ENCODE measurements around the gene HIBCH.
"Not testable (repeated sequence)": the region's sequence is repeated elsewhere in the genome, so short reads cannot be mapped to it uniquely, and the experiment has no call there.

HIBCH gene

DNA sequence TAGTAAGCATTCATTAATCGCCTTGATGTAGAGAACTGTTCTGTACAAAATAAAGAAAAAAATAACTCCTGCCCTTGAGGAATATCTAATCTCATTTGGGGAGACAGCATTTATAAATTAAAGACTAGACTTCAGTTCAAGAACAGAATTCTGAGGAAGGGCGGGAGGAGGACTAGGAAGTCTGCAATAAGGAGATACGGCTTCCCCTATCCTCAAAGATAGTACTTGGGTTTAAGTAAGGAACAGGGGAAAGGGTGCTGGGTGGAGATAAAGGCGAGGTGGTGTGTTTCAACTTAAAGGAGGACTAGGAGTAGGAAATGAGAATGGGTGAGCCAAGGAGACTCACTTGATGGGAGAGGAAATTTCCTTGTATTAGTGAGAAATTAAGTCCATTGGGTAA, 135.2 kb downstream of the HIBCH start:
- DNase-seq: no peak

GRCh38 chr2:190183539-190183938, 136.1 kb downstream of the HIBCH start:
- DNase-seq: no peak

DNA sequence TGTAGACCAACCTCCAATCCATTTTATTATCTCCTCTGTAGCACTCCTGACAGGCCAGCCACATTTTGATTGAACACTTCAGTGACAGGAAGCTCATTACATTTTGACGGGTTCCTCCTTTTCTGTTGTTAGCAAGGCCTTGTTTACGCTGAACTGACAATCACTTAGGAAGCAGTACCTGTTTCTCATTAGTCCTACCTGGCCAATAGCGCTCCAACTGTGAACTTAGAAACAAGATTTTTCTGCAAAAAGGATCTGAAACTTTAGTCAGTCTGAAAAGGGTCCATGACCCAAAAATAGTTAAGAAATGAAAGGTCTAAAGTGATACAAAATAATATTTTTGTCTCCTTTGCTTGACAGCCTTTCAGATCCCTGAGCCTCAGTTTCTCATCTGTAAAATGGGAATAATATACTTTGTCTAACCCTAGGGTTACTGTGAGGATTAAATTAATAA, 137.5 kb downstream of the HIBCH start:
- no peak for DNase-seq

DNA sequence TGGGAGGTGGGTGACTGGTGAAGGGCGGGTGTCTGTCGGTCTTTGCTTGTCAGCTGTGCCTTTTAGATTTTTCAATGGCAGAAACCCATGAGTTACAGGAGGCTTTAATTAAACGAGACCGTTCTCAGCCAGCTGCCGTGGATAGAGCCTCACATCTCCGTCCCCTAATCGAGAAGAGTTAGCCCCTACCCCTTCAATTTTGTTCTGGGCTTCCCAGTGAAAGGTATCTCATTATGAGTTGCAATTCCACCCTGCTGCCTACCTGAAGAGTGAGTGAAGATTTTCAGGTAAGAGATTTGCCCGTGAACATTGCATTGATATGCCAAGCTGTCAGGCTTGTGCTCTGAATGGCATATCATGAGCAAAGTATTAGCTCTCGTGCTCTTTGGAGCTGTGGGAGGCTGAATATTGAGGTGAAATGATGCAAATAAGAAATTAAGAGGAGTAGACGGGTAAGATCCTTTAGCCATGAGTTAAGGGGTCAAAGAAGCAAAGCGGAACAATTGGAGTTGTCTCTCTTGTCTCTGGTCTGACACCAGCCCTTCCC, 138.4 kb downstream of the HIBCH start:
- no peak for DNase-seq

DNA sequence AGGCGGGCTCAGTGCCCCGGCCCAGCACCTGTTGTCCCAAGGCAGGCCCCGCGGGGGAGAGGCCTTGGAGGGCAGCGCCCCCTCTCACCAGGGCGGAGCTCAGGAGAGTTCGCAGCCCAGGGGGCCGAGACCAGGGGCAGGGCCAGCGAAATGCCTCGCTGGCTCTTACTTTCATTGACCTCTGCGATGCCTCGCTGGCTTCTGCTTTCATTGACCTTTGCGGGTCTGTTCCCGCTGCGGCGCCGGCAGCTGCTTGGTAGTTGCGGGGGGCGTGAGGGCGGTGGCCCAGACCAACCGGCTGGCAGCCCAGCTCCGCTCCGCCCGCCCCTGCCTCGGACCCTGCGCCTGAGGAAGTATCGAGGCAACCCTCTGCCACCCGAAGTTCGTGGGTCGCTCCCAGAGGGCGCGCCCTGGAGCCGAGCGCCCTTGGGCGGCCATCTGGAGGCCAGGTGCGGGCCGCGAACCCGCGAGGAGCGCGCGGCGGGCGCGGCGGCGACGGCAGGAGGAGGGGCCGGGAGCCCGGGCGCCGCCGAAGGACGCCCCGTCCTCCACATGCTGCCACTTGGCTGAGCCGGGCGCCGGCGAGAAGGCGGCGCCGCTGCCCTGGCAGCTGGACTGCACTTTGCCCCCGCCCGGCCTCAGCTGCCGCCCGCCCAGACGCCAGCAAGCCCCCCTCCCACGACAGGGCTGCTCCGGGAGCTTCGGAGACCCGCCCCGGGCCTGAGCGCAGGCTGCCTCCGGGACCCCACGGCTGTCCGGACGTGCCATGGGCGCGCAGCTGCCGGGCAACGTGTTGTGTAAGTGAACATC, 139.1 kb downstream of the HIBCH start:
- DNase-seq: peak; percentile 11 to 17

DNA sequence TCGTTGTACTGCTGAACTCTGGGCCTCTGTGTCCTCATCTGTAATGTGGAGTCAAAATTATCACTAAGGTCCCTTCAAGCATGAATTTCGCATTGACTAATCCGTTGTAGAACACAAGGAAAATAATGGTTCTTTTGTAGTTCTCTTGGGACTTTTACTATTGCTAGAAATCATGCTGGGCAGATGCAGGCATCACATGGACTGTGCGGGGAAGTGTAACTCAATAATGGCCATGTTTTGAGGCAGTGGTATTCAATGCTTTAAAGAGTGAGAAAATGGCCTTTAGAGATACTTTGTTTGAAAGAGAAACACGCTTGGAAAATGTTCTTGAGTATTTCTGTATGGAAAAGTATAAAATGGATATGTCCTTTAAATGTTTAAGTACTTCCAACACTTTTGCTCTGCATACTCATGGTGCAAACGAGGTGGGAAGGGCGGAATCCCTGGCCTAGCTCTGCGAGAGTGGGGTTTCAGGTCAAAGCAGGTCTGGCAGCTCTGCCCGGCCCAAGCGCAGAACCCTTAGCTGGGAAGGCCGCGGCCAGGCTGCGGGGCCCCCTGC, 139.8 kb downstream of the HIBCH start:
- no peak for DNase-seq

DNA sequence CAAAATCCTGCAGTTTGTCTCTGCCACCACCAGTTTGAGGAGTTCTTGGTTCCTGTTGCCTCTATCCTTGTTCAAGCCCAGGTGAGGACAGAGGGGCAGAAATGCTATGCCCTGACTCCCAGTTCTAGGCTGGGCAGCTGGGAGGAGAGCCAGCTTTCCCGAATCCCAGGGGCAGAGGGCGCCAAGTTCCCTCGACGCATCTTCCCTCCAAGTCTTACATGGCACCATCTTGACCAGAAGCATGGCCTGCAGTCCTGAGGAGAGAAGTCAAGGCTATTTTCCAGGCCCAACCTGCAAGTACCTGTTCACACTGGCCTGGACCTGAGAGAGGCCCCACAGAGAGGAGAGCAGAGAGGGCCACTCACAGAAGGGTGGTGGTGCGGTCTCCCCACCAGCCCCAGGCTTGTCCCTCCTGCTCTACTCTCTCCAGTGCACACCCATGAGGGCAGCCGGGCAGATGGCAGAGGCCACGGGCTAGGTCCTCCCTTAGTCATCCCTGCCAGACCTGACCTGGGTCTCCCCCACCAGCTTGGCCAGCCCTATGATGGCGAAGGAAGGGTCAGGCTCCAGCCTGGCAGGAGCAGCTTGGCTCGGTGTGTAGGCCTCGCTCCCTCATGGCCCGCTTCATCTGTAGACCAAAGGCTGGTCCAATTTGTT, 141.4 kb downstream of the HIBCH start:
- no peak for DNase-seq

GRCh38 chr2:190177249-190178040, 142.2 kb downstream of the HIBCH start:
- DNase-seq: no peak

GRCh38 chr2:190173392-190173791, 146.2 kb downstream of the HIBCH start:
- DNase-seq: no peak

GRCh38 chr2:190170673-190171072, 149.0 kb downstream of the HIBCH start:
- no peak for DNase-seq

DNA sequence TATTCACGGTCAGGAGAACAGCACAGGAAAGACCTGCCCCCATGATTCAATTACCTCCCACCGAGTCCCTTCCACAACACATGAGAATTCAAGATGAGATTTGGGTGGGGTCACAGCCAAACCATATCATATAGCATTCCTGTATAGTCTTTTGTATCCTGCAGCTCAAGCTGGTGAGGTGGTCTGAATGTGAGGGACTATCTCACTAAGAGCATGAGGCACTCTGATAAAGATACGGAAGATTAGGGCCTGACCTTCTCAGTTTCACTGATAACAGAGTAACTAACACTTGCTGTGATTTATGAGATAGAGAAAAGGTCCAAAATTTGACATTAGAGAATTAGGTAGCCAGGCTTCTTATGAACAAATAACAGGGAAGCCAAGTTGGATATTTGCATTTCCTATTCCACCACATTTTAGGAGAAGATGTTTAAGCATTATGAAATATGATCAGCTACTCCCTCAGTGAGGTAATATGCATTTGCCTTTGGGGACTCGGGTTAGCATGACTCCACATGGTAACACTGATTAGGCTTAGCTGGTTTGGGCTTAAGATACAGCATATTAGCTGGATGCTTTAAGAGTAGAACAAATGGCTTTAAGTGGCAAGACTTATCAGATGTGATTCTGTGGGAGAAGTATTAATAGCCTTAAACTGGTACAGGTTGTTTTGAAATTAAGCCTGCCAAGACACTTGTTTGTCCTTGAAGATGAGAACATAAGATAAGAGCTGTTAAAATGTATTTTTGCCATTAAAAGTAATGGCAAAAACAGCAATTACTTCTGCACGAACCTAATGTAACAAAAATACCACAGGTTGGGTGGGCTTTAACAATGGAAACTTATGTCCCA, 150.2 kb downstream of the HIBCH start:
- no peak for DNase-seq

- DNase-seq: no peak
These were observed 151.9 kb downstream of the HIBCH start for GRCh38 chr2:190167702-190168101.

- no peak for DNase-seq
These were observed 154.1 kb downstream of the HIBCH start for GRCh38 chr2:190165491-190165890.

GRCh38 chr2:190162851-190163250, 156.8 kb downstream of the HIBCH start:
- DNase-seq: no peak

GRCh38 chr2:190159453-190159852, 160.2 kb downstream of the HIBCH start:
- no peak for DNase-seq

DNA sequence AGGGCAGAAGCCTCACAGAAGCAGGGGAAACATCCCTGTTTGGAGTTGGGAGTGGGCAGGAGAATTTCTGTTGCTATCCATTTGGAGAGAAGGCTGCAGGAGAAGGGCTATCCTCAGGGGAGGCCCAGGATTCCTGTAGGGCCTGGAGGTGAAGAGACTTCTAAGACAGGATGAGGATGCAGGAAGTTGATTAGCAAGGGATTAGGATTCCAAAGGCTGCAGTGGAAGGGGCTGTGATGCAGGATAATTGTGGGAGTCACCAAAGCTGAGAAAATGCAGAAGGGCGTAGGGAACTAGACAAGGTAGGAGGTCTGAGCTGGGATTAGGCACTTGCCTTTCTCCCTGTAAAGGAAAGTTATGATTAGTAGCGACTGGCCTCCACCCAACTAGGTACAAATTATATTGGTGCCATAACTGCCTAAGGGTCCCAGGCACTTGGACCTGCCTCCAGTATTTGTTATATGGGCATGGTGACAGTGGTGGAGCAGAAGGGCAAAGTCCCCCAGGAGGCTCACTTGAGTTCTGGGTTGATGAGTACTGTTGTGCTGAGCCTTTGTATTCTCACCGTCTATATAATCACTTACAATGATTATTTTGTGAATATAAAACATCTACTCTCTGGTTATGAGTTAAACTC, 160.7 kb downstream of the HIBCH start:
- no peak for DNase-seq

DNA sequence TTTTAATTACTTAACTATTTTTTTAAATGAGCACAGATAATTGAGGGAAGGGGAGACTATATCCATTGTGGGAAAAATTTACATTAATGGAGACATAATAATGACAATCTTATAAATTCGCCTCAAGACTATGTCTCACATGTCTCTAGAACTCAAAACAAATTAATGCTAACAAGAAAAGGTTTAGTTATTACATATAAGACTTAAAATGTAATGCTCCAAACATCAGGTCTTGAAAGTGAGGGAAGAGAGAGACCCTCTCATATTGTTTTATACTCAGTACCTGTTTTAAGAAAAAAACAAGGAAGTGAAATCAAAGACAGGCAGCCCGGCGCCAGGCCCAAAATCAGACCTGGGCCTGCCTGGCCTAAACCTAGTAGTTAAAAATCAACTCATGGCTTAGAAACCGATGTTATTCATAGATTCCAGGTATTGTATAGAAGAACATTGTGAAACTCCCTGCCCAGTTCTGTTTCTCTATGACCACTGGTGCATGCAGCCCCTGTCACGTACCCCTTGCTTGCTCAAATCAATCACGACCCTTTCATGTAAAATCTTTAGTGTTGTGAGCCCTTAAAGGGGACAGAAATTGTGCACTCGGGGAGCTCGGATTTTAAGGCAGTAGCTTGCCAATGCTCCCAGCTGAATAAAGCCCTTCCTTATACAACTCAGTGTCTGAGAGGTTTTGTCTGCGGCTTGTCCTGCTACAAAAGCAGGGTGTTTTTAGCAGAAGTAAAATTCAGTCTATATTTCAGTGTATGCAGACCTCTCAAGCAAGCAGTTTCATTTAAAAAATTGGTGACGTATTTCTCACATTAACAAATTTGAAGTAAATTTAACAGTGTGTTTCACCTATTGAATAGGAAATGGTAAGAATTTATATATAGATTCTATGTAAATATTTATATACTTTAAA, 161.8 kb downstream of the HIBCH start:
- DNase-seq: not testable (repeated sequence)

DNA sequence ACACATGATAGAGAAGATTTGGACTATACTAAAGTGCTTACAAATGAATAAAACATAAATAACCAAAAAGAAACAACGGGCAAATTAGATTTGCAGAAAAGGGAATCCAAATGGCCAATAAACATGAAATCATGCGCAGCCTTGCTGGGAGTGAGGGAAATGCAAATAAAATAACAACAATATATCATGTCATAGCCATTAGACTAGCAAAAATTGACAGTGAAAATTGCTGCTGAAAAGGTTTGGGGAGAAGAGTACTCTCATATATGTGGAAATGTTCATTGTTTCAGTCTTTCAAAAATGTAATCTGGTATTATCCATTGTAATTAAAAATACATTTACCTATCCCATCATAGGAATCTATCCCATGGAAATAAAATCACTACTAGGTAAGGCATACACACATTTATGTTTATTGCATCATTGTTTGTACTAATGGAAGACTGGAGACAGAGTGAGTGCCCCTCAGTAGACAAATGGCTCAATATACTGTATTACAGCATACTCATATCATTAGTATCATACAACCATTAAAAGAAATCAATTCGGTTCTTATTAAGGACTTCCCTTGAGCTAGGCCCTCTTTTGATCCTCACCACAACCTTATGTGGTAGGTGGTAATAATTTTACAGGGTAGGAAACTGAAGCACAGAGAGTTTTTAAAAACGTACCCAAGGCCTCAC, 163.0 kb downstream of the HIBCH start:
- no peak for DNase-seq
